ENCODE measurements around the gene KY. TPM values are rescaled to one million over a fixed set of nuclear protein-coding genes. Genes with fewer than 3 reads are reported as not detected.

The KY gene
- total and polyA plus RNA-seq, 2 of the 8 experiments (the other 6 are each of a cell fraction or from before 2014, with no cell fraction given), result not detected

- no peak overlapping the region for H3K27ac ChIP-seq (ENCODE audit: low read depth, low read length)
- H3K79me1 ChIP-seq (ENCODE audit: low read depth, low read length), result no peaks in the 10 kb centered on the region
- no peak overlapping the region for H3K14ac ChIP-seq (ENCODE audit: insufficient read length)
- H2BK12ac ChIP-seq (ENCODE audit: low read depth, low read length), result no peak overlapping the region
- H4K91ac ChIP-seq (replicated peaks; ENCODE audit: insufficient read length, low read length), result no peak overlapping the region
- H4K20me1 ChIP-seq (replicated peaks in 1 of 2; ENCODE audit: control insufficient read depth in 1 of 2, insufficient read depth in 2 of 2, low read length in 2 of 2), result no peaks in the 10 kb centered on the region
- no peak overlapping the region for H2BK5ac ChIP-seq (ENCODE audit: low read depth, low read length)
- no peak for TF ChIP-seq POLR2AphosphoS5 (IDR thresholded peaks at IDR 0.05; ENCODE audit: low read depth, low read length)
- no peak for TF ChIP-seq RNF2 (IDR thresholded peaks at IDR 0.05; ENCODE audit: borderline replicate concordance, low read depth, low read length, missing control alignments, poor library complexity, severe bottlenecking)
- no peak for TF ChIP-seq CEBPB (IDR thresholded peaks at IDR 0.05; ENCODE audit: low read depth, low read length)
- TF ChIP-seq KDM1A (IDR thresholded peaks at IDR 0.05; ENCODE audit: borderline replicate concordance, low read length), result no peak
- no peak for TF ChIP-seq KDM4A (IDR thresholded peaks at IDR 0.05; ENCODE audit: low read depth, low read length, severe bottlenecking)
- TF ChIP-seq, protein P1, sequence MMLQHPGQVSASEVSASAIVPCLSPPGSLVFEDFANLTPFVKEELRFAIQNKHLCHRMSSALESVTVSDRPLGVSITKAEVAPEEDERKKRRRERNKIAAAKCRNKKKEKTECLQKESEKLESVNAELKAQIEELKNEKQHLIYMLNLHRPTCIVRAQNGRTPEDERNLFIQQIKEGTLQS (IDR thresholded peaks at IDR 0.05; ENCODE audit: insufficient read depth, low read depth, low read length), result no peak
- TF ChIP-seq SIN3A (conservative IDR thresholded peaks at IDR 0.05 in 1 of 2, IDR thresholded peaks at IDR 0.05 in 1 of 2; ENCODE audit: low read depth in 1 of 2, low read length in 2 of 2), result no peak
- no peak for TF ChIP-seq NANOG (IDR thresholded peaks at IDR 0.05; ENCODE audit: insufficient read depth, low read depth, low read length, poor library complexity, severe bottlenecking)
- no peak for TF ChIP-seq CREB1 (IDR thresholded peaks at IDR 0.05)
- TF ChIP-seq SP2 (IDR thresholded peaks at IDR 0.05; ENCODE audit: low read length), result no peak
- no peak for TF ChIP-seq EZH2 (IDR thresholded peaks at IDR 0.05; ENCODE audit: low read depth, low read length, severe bottlenecking)
- TF ChIP-seq TAF1 (IDR thresholded peaks at IDR 0.05; ENCODE audit: low read depth, low read length), result no peak
- TF ChIP-seq YY1 (IDR thresholded peaks at IDR 0.05; ENCODE audit: low read depth, low read length), result no peak
- TF ChIP-seq CBX8 (IDR thresholded peaks at IDR 0.05; ENCODE audit: borderline replicate concordance, low read depth, low read length), result no peak
- POLR2A ChIA-PET (ENCODE audit: partially characterized antibody), result no interaction called here
- H3K23me2 ChIP-seq (ENCODE audit: low read depth, low read length), result no peaks in the 10 kb centered on the region
- no peak for DNase-seq (ENCODE audit: low read depth in 1 of 2, low spot score in 2 of 2)
- H3K79me2 ChIP-seq (ENCODE audit: control insufficient read depth in 1 of 2, insufficient read depth in 2 of 2, low read length in 2 of 2), result no peaks in the 10 kb centered on the region
- H2BK120ac ChIP-seq (replicated peaks; ENCODE audit: low read depth, low read length), result no peak overlapping the region
- H2BK20ac ChIP-seq (ENCODE audit: low read length), result no peak overlapping the region
- peaks cover 16 to 17% of the 10 kb centered on the region in 2 experiments for H3K9me3 ChIP-seq (ENCODE audit: insufficient read depth in 2 of 2, low read depth in 1 of 2, low read length in 1 of 2)
- no peak overlapping the region for H2AFZ ChIP-seq (ENCODE audit: low read length)
- H3K4me3 ChIP-seq (ENCODE audit: extremely low read depth in 1 of 4, insufficient read depth in 2 of 4, low read depth in 3 of 4, low read length in 4 of 4), result no peak overlapping the region
- H3K23ac ChIP-seq (ENCODE audit: insufficient read length), result no peak overlapping the region
- H3K4me1 ChIP-seq (replicated peaks in 1 of 4; ENCODE audit: control insufficient read depth in 3 of 4, insufficient read depth in 4 of 4, low read length in 3 of 4), result no peaks in the 10 kb centered on the region
- CTCF ChIA-PET (ENCODE audit: partially characterized antibody), result no interaction called here
- 79% methylated on average over 6 of the region's 6 CpGs; no CpG with 5 or more reads in 1 of the 2 experiments for WGBS, 2 experiments (ENCODE audit: extremely low coverage in 1 of 2, insufficient coverage in 1 of 2, insufficient read length in 1 of 2, insufficient replicate concordance in 2 of 2, low coverage in 1 of 2, low lambda C conversion rate in 2 of 2, missing lambda C conversion rate in 1 of 2)
- no peak overlapping the region for H2BK15ac ChIP-seq (ENCODE audit: low read length)
- no peak overlapping the region for H3K4ac ChIP-seq (replicated peaks; ENCODE audit: insufficient read length, low read depth, low read length)
- H3K36me3 ChIP-seq (ENCODE audit: control insufficient read depth in 2 of 4, insufficient read depth in 4 of 4, low read length in 3 of 4), result no peaks in the 10 kb centered on the region
- no peak overlapping the region for H3K4me2 ChIP-seq (ENCODE audit: insufficient read depth in 1 of 2, low read depth in 2 of 2, low read length in 2 of 2)
- no peak overlapping the region for H3K56ac ChIP-seq (replicated peaks; ENCODE audit: insufficient read length, low read depth, low read length)
- H4K5ac ChIP-seq (ENCODE audit: insufficient read length, low read depth, low read length), result no peak overlapping the region
- H4K8ac ChIP-seq (ENCODE audit: extremely low read depth, insufficient read depth, low read length), result no peak overlapping the region
- no peak overlapping the region for H3K18ac ChIP-seq (ENCODE audit: extremely low read depth, low read length)
- no peak overlapping the region for H3K9ac ChIP-seq (replicated peaks in 1 of 4; ENCODE audit: extremely low read depth in 1 of 4, low read depth in 3 of 4, low read length in 3 of 4)
- H3K27me3 ChIP-seq (replicated peaks in 1 of 4; ENCODE audit: control insufficient read depth in 3 of 4, extremely low read depth in 1 of 4, insufficient read depth in 3 of 4, low read length in 3 of 4), result no peaks in the 10 kb centered on the region
- no peak for FAIRE-seq
- H2AK5ac ChIP-seq (ENCODE audit: low read depth, low read length), result no peak overlapping the region
Measured at GRCh38 chr3:134568790-134569189, 82.0 kb downstream of the KY start.

All from H1 (cell line).